Measurements from ENCODE around the gene PPP1R13B.

GRCh38 chr14:103894723-103895059, 47.3 kb upstream of the PPP1R13B start:
- TF ChIP-seq, protein P1, sequence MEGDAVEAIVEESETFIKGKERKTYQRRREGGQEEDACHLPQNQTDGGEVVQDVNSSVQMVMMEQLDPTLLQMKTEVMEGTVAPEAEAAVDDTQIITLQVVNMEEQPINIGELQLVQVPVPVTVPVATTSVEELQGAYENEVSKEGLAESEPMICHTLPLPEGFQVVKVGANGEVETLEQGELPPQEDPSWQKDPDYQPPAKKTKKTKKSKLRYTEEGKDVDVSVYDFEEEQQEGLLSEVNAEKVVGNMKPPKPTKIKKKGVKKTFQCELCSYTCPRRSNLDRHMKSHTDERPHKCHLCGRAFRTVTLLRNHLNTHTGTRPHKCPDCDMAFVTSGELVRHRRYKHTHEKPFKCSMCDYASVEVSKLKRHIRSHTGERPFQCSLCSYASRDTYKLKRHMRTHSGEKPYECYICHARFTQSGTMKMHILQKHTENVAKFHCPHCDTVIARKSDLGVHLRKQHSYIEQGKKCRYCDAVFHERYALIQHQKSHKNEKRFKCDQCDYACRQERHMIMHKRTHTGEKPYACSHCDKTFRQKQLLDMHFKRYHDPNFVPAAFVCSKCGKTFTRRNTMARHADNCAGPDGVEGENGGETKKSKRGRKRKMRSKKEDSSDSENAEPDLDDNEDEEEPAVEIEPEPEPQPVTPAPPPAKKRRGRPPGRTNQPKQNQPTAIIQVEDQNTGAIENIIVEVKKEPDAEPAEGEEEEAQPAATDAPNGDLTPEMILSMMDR (conservative IDR thresholded peaks at IDR 0.05): no peak
- TF ChIP-seq EZH2 (IDR thresholded peaks at IDR 0.05; ENCODE audit: low read depth): no peak

Measured in PC-9 (cell line).